MM.1S (cell line): ENCODE data around the gene RNF112.

Experiments used
- DNase-seq: peaks from one replicate; pipeline ENCODE4 v3.0.0-alpha.2; 2015
- H2AFZ ChIP-seq: fragments of 300-600 bp; sonication (generic); 2 replicates; pipeline ENCODE4 v1.6.0; 2016; ENCODE audit warnings: antibody characterized with exemption, low read length
- H3F3A ChIP-seq: fragments of 300-600 bp; sonication (generic); 2 replicates; pipeline ENCODE4 v1.6.1; 2016; ENCODE audit warnings: mild to moderate bottlenecking, antibody characterized with exemption, low read length, moderate library complexity, mixed read lengths; ENCODE audit not compliant: insufficient read depth
- H3K27ac ChIP-seq: fragments of 300-600 bp; sonication (generic); 2 replicates; pipeline ENCODE4 v1.5.1; 2016; ENCODE audit warnings: mild to moderate bottlenecking, low read length
- H3K27me3 ChIP-seq: fragments of 300-600 bp; sonication (generic); replicated peaks from 2 replicates; pipeline ENCODE4 v1.6.0; 2016; ENCODE audit warnings: low read length; ENCODE audit not compliant: insufficient read depth
- H3K36me3 ChIP-seq: fragments of 300-600 bp; sonication (generic); replicated peaks from 2 replicates; pipeline ENCODE4 v1.6.1; 2016; ENCODE audit warnings: mild to moderate bottlenecking, low read length, mixed read lengths; ENCODE audit not compliant: insufficient read depth
- H3K4me1 ChIP-seq: fragments of 300-600 bp; sonication (generic); 2 replicates; pipeline ENCODE4 v1.6.1; 2016; ENCODE audit warnings: low read length, mixed read lengths
- H3K4me2 ChIP-seq: fragments of 300-600 bp; sonication (generic); 2 replicates; pipeline ENCODE4 v1.6.0; 2016; ENCODE audit warnings: low read depth, low read length
- H3K4me3 ChIP-seq: fragments of 300-600 bp; sonication (generic); 2 replicates; pipeline ENCODE4 v1.5.1; 2016; ENCODE audit warnings: low read length, mixed read lengths
- H3K79me2 ChIP-seq: fragments of 300-600 bp; sonication (generic); 2 replicates; pipeline ENCODE4 v1.6.1; 2016; ENCODE audit warnings: mixed run types, low read length, mixed read lengths
- H3K9ac ChIP-seq: fragments of 300-600 bp; sonication (generic); 2 replicates; pipeline ENCODE4 v1.6.1; 2016; ENCODE audit warnings: low read length, mixed read lengths
- H3K9me2 ChIP-seq: fragments of 300-600 bp; sonication (generic); replicated peaks from 2 replicates; pipeline ENCODE4 v1.6.1; 2016; ENCODE audit warnings: mild to moderate bottlenecking, low read length, mixed read lengths; ENCODE audit not compliant: insufficient read depth
- H3K9me3 ChIP-seq: fragments of 300-600 bp; sonication (generic); replicated peaks from 2 replicates; pipeline ENCODE4 v1.6.1; 2016; ENCODE audit warnings: mild to moderate bottlenecking, low read length, mixed read lengths; ENCODE audit not compliant: insufficient read depth
- H4K20me1 ChIP-seq: fragments of 300-600 bp; sonication (generic); 2 replicates; pipeline ENCODE4 v1.6.1; 2016; ENCODE audit warnings: mild to moderate bottlenecking, low read length, moderate library complexity, mixed read lengths; ENCODE audit not compliant: insufficient read depth
- CTCF ChIP-seq: fragments of 300-600 bp; sonication (generic); IDR thresholded peaks from 2 replicates; pipeline ENCODE4 v1.5.1; 2016; ENCODE audit warnings: antibody characterized with exemption, low read length, mixed read lengths
- EZH2 ChIP-seq: fragments of 300-600 bp; sonication (generic); optimal IDR thresholded peaks from 2 replicates; pipeline ENCODE3; 2017; ENCODE audit warnings: low read depth, mild to moderate bottlenecking, antibody characterized with exemption, low read length, mixed read lengths
- EZH2phosphoT487 ChIP-seq: fragments of 300-600 bp; sonication (generic); IDR thresholded peaks from 2 replicates; pipeline ENCODE4 v1.6.1; 2018; ENCODE audit warnings: antibody characterized with exemption, low read length

Gene RNF112

GRCh38 chr17:19379361-19380065 is 31.5 kb upstream of the RNF112 start:
- H3K27me3 ChIP-seq = no peaks in the 10 kb centered on the region
- peak overlapping the region; percentile 97 for H3K4me3 ChIP-seq
- no peaks in the 10 kb centered on the region for H4K20me1 ChIP-seq
- H3K79me2 ChIP-seq = peaks cover 12% of the 10 kb centered on the region
- no peaks in the 10 kb centered on the region for H3K36me3 ChIP-seq
- peak overlapping the region; percentile 77 for H3K4me2 ChIP-seq
- DNase-seq = no peak
- peaks cover 12% of the 10 kb centered on the region for H3F3A ChIP-seq
- peak overlapping the region; percentile 65; the same call in 1 of the 2 replicates for H3K9ac ChIP-seq
- H3K9me3 ChIP-seq = no peaks in the 10 kb centered on the region
- TF ChIP-seq CTCF (no peak), EZH2phosphoT487 (no peak), EZH2 (no peak)
- no peak overlapping the region for H3K27ac ChIP-seq
- no peak overlapping the region for H2AFZ ChIP-seq
- no peaks in the 10 kb centered on the region; the same call in 1 of the 2 replicates for H3K4me1 ChIP-seq
- H3K9me2 ChIP-seq = no peaks in the 10 kb centered on the region

- peaks cover 12% of the 10 kb centered on the region for H3K79me2 ChIP-seq
- H3K9ac ChIP-seq = no peak overlapping the region
- no peak for DNase-seq
- H3K36me3 ChIP-seq = no peaks in the 10 kb centered on the region
- no peak overlapping the region for H2AFZ ChIP-seq
- no peaks in the 10 kb centered on the region; the same call in 1 of the 2 replicates for H3K4me1 ChIP-seq
- TF ChIP-seq EZH2 (no peak), EZH2phosphoT487 (no peak), CTCF (no peak)
- H3K4me2 ChIP-seq = no peak overlapping the region
- peaks cover 12% of the 10 kb centered on the region for H3F3A ChIP-seq
- no peaks in the 10 kb centered on the region for H3K9me2 ChIP-seq
- no peaks in the 10 kb centered on the region for H4K20me1 ChIP-seq
- no peak overlapping the region for H3K27ac ChIP-seq
- no peaks in the 10 kb centered on the region for H3K9me3 ChIP-seq
- no peaks in the 10 kb centered on the region for H3K27me3 ChIP-seq
- H3K4me3 ChIP-seq = no peak overlapping the region
These were observed 30.3 kb upstream of the RNF112 start for GRCh38 chr17:19380481-19381301.

GRCh38 chr17:19381361-19381740 is 29.7 kb upstream of the RNF112 start:
- H3K9me3 ChIP-seq = no peaks in the 10 kb centered on the region
- TF ChIP-seq CTCF = no peak
- TF ChIP-seq EZH2phosphoT487 = no peak
- no peak for TF ChIP-seq EZH2
- no peak overlapping the region for H2AFZ ChIP-seq
- peaks cover 12% of the 10 kb centered on the region for H3F3A ChIP-seq
- no peaks in the 10 kb centered on the region; the same call in 1 of the 2 replicates for H3K4me1 ChIP-seq
- H3K9ac ChIP-seq = no peak overlapping the region
- H3K9me2 ChIP-seq = no peaks in the 10 kb centered on the region
- H3K4me3 ChIP-seq = no peak overlapping the region
- H3K36me3 ChIP-seq = no peaks in the 10 kb centered on the region
- peaks cover 12% of the 10 kb centered on the region for H3K79me2 ChIP-seq
- no peak for DNase-seq
- H3K27ac ChIP-seq = no peak overlapping the region
- no peaks in the 10 kb centered on the region for H4K20me1 ChIP-seq
- H3K4me2 ChIP-seq = no peak overlapping the region
- no peaks in the 10 kb centered on the region for H3K27me3 ChIP-seq
